HG03066 (cell line): ENCODE measurements around the gene ERAL1.
"Not testable (repeated sequence)": the region's sequence is repeated elsewhere in the genome, so short reads cannot be mapped to it uniquely, and the experiment has no call there.

ENCODE experiments used
- ATAC-seq: cut with Tn5 transposase; IDR thresholded peaks from one replicate; pipeline ENCODE4 v1.9.1; 2021; ENCODE audit warnings: low read depth; ENCODE audit not compliant: unreplicated experiment

ERAL1 gene

GRCh38 chr17:28897769-28898526 lies 43.1 kb downstream of the ERAL1 start:
- ATAC-seq, result no peak

DNA sequence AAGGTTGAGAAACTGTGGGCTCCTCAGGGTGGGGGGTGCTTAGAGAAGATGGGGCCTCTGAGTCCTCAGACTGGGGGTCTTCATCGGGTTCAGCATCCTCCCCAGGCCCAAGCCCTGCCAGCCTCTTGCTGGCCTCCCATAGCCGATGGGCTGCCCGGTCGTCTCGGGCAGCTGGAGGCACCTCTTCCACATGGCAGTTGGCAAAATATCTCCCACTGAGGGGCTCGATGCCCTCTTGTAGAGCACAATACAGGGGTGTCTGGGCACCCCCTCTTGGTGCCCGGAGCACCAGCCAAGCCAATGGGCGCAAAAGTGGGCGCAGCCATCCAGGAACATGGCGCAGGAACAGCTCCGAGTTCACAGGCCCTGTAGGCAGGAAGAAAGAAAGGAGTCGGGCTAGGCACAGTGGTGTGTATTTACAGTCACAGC lies 43.7 kb downstream of the ERAL1 start:
- ATAC-seq, result no peak

DNA sequence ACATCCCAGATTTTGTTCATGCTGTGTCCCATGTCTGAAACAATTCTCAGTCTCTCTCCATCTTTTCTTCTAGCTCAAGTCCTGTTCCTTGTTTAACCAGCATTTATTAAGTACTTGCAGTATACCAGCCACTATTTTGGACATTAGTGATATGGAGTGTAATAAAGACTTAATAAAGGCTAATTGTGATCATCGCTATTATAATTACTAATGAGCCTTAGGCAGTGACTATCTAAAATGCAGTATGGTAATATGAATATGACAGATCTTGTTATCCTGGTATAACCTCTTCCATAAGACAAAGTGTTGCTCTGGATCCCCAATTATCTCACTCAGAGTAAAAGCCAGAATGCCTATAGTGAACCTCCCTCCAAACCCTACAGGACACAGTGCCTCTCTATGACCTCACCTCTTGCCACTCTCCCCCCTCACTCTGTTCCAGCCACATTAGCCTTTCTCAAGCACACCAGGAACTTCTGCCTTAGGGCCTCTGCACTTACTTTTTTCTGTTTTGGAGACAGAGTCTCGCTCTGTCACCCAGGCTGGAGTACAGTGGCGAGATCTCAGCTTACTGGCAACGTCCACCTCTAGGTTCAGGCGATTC lies 44.5 kb downstream of the ERAL1 start:
- ATAC-seq, result no peak

GRCh38 chr17:28900986-28901726 lies 46.3 kb downstream of the ERAL1 start:
- no peak for ATAC-seq

- peak; percentile 42 for ATAC-seq
Observed at GRCh38 chr17:28901866-28902818, 47.3 kb downstream of the ERAL1 start.

DNA sequence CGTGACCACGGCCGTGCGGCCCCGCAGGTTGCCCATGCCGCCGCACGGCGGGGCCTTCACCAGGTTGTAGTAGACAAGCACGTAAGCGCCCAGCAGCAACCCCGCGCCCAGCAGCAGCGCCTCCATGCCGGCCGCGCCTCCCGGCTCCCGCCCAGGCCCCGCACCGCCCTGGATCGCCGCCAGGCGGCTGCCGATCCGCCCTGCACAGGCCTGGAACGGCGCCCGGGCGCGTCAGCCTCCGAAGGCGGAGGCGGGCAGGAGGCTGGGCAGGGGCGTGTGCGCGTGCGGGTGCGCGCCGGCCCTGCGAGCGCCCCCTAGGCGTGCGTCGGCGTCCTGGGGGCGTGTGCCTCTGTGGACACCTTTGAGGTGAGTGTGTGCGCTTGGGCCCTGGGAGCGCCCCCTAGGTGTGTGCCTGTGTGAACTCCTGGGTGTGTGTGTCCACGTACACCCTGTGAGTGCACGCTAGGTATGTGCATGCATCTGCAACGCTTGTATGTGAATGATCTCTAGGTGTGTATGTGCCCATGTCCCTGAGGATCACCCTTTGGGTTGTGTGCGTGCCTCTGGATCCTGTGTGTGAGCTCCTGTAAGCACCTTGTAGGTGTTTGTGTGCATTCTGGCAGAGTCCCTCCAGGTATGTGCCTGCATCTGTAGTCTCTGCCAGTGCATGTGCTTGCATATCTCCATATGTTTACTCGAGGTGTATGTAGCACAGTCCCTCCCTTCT lies 48.2 kb downstream of the ERAL1 start, which contains the start of gene DHRS13:
Gene DHRS13 (minus strand): TSS at position 261 of the 727 bp plus-strand sequence. CDS start 135 bp downstream, at position 126.
- peak; percentile 76 for ATAC-seq

GRCh38 chr17:28903546-28903841 lies 48.7 kb downstream of the ERAL1 start:
- not testable (repeated sequence) for ATAC-seq

DNA sequence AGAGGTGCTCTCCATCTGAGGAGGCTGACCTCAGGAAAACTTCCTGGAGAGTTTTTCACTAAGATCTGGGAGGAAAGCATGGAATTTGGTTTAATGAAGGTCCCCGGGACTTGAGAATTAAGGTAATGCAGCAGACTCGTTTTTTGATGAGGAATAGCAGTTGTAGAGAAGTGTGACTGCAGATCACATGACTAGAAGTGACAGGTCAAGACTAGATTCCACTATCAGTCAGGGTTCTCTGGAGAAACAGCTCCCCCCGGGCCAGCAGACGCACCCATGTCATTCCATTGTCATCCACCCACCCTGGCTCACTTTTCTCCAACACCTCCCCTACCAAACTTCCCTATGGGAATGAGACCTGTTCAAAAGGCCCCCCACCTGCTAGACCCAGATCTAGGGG lies 50.0 kb downstream of the ERAL1 start:
- no peak for ATAC-seq

DNA sequence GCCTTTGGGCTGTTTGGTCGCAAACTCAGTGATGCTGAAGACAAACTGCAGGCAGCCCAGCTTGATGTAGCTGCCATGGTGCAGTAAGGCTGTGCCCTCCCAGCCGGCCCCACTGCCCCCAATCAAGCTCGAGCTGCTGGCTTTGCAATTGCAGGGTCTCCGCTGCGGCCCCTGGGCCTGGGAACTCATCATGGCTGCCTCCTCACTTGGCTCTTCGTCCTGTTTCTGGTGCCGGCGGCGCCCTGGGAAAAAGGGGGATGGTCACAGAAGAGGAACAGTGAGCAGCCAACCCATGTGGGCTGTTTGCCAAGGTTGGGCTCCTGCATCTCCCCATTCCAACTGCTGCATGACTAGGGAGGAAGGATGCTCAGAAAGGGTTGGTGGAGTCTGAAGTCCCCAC lies 51.5 kb downstream of the ERAL1 start:
- ATAC-seq, result no peak

GRCh38 chr17:28906706-28907438 lies 52.1 kb downstream of the ERAL1 start:
- no peak for ATAC-seq

DNA sequence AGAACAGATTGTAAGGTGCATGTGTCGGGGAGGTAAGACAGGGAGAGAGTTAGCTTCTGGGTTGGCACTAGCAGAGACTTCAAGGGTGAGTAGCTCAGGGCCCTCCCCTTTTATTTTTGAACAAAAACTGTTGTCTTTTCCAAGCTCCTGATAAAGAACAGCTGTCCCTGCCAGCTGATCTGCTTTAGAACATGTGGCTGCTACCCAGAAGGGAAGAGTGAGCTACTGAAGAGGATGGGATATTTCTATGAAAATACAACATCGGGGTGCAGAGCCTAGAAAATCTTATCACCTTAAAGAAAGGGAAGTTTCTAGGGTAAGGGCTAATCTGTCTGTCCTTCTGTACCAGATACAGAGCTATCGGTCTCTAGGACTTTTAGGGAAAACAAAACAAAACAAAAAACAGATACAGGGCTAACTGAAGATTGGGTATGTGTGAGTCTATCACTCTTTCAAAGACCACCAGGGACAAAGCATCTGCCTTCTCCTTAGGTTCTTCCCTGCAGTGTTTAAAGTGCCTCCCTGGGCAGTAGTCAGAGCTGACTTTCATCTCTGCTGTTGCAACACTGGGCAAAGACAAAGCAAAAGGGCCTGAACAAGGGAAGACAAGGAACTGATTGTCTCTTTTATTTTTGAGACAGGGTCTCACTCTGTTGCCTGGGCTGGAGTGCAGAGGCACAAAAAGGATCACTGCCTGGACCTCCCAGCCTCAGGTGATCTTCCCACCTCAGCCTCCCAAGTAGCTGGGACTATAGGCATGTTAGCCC lies 53.1 kb downstream of the ERAL1 start:
- no peak for ATAC-seq

DNA sequence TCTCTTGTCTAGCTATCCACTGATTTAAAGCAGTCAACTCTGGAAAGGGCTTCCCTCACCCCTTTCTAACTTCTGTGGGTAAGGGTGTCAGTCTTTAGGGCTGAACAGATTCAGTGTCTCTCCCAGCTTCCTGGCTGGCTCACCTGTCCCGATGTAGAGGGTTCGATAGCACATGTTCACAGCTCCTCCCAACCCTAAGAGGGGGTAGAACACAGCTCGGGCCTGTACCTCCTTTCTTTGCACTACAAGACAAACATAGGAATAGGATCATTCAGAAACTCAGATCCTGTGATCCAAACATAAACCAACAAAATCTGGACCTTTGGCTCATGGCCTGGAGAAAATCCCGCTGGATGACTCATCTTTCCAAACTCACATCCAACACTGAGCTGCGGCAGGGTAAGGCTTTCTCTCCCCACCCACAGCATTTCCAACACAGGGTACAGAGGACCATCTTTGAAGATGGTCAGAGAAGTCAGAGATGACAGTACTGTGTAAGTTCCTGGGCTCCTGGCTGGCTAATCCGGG lies 53.9 kb downstream of the ERAL1 start:
- ATAC-seq, result no peak

GRCh38 chr17:28910534-28910933 lies 55.7 kb downstream of the ERAL1 start:
- no peak for ATAC-seq
